Activated T-helper 1 cell treated with anti-CD3 and anti-CD28 coated beads, Interleukin-12 subunit alpha, Interleukin-12 subunit beta, Interleukin-2, Interleukin-4 antibody, amounts not matched to agents 30 ng/mL and 10 ng/mL and 1 ng/mL, durations not matched to agents 14 hours and 24 hours and 36 hours (primary cell): ENCODE measurements around the gene DDX60. TPM values are rescaled to one million over a fixed set of nuclear protein-coding genes. Genes with fewer than 3 reads are reported as not detected.

ENCODE experiments used
- DNase-seq: peaks from one replicate; pipeline ENCODE4 v3.0.0; 2021; ENCODE audit warnings: low spot score
- H3K27ac Mint-ChIP-seq: one replicate; pipeline ENCODE4 v1.8.0; 2021; ENCODE audit warnings: mild to moderate bottlenecking, mixed read lengths
- H3K27me3 Mint-ChIP-seq: one replicate; pipeline ENCODE4 v1.8.0; 2022; ENCODE audit warnings: mild to moderate bottlenecking, moderate library complexity, mixed read lengths; ENCODE audit not compliant: insufficient read depth
- H3K36me3 Mint-ChIP-seq: one replicate; pipeline ENCODE4 v1.8.0; 2021; ENCODE audit warnings: low read depth, mixed read lengths
- H3K4me1 Mint-ChIP-seq: one replicate; pipeline ENCODE4 v1.8.0; 2021; ENCODE audit warnings: low read depth, mixed read lengths
- H3K4me3 Mint-ChIP-seq: one replicate; pipeline ENCODE4 v1.8.0; 2021; ENCODE audit warnings: mild to moderate bottlenecking, moderate library complexity, mixed read lengths
- H3K9me3 Mint-ChIP-seq: one replicate; pipeline ENCODE4 v1.8.0; 2021; ENCODE audit warnings: mixed read lengths
- intact Hi-C: fragments of 100-400 bp; cut with micrococcal nuclease; formaldehyde crosslinking; loops from one replicate; pipeline ENCODE4 v1.15.1; 2024
- total RNA-seq: library from RNA; stranded (reverse); gene quantifications from 2 replicates; pipeline ENCODE4 v1.2.3, GENCODE V29; 2022

Gene DDX60
- total RNA-seq, 1 donor from 2014 or later: 15.2 TPM

GRCh38 chr4:168279556-168279955 is 39.0 kb downstream of the DDX60 start:
- H3K4me1 Mint-ChIP-seq: no peaks in the 10 kb centered on the region
- no peak overlapping the region for H3K27ac Mint-ChIP-seq
- intact Hi-C loops: no loop called here
- H3K9me3 Mint-ChIP-seq: no peaks in the 10 kb centered on the region
- H3K4me3 Mint-ChIP-seq: no peak overlapping the region
- H3K27me3 Mint-ChIP-seq: no peaks in the 10 kb centered on the region
- no peak for DNase-seq
- peaks cover 55% of the 10 kb centered on the region for H3K36me3 Mint-ChIP-seq

GRCh38 chr4:168275836-168276235 is 42.7 kb downstream of the DDX60 start:
- Mint-ChIP-seq H3K9me3 (no peaks in the 10 kb centered on the region), H3K4me1 (peaks cover 7% of the 10 kb centered on the region)
- intact Hi-C loops: no loop called here

GRCh38 chr4:168274871-168275270 is 43.7 kb downstream of the DDX60 start:
- Mint-ChIP-seq H3K27me3 (no peaks in the 10 kb centered on the region), H3K4me1 (peaks cover 7% of the 10 kb centered on the region), H3K9me3 (no peaks in the 10 kb centered on the region), H3K27ac (no peak overlapping the region), H3K4me3 (no peak overlapping the region), H3K36me3 (peaks cover 67% of the 10 kb centered on the region)
- intact Hi-C loops: no loop called here
- no peak for DNase-seq

More at GRCh38 chr4:168275836-168276235, 42.7 kb downstream of the DDX60 start:
- Mint-ChIP-seq H3K27me3 (no peaks in the 10 kb centered on the region), H3K27ac (no peak overlapping the region), H3K4me3 (no peak overlapping the region), H3K36me3 (peaks cover 67% of the 10 kb centered on the region)
- no peak for DNase-seq

- Mint-ChIP-seq H3K4me1 (peaks cover 7% of the 10 kb centered on the region), H3K27ac (no peak overlapping the region), H3K27me3 (no peaks in the 10 kb centered on the region), H3K36me3 (peaks cover 65% of the 10 kb centered on the region), H3K9me3 (no peaks in the 10 kb centered on the region), H3K4me3 (no peak overlapping the region)
- DNase-seq: no peak
- intact Hi-C loops: no loop called here
These were observed 44.7 kb downstream of the DDX60 start for GRCh38 chr4:168273838-168274237.

- H3K27me3 Mint-ChIP-seq: no peaks in the 10 kb centered on the region
- H3K4me1 Mint-ChIP-seq: peaks cover 7% of the 10 kb centered on the region
- H3K4me3 Mint-ChIP-seq: no peak overlapping the region
- H3K27ac Mint-ChIP-seq: no peak overlapping the region
- peaks cover 65% of the 10 kb centered on the region for H3K36me3 Mint-ChIP-seq
- DNase-seq: no peak
- H3K9me3 Mint-ChIP-seq: no peaks in the 10 kb centered on the region
- intact Hi-C loops: no loop called here
These were observed 46.1 kb downstream of the DDX60 start for GRCh38 chr4:168272488-168272887.

GRCh38 chr4:168269896-168270295 is 48.7 kb downstream of the DDX60 start:
- Mint-ChIP-seq H3K4me3 (no peak overlapping the region), H3K27me3 (no peaks in the 10 kb centered on the region), H3K4me1 (peaks cover 7% of the 10 kb centered on the region), H3K9me3 (no peaks in the 10 kb centered on the region), H3K36me3 (peaks cover 69% of the 10 kb centered on the region), H3K27ac (no peak overlapping the region)
- intact Hi-C loops: no loop called here
- no peak for DNase-seq

- DNase-seq: no peak
- Mint-ChIP-seq H3K27me3 (no peaks in the 10 kb centered on the region), H3K9me3 (no peaks in the 10 kb centered on the region), H3K27ac (no peak overlapping the region), H3K4me1 (peaks cover 5% of the 10 kb centered on the region), H3K4me3 (no peak overlapping the region), H3K36me3 (peaks cover 65% of the 10 kb centered on the region)
- intact Hi-C loops: no loop called here
These were observed 53.2 kb downstream of the DDX60 start for GRCh38 chr4:168265327-168265726.

- DNase-seq: no peak
- Mint-ChIP-seq H3K27me3 (no peaks in the 10 kb centered on the region), H3K4me1 (peaks cover 5% of the 10 kb centered on the region), H3K9me3 (no peaks in the 10 kb centered on the region), H3K36me3 (peaks cover 63% of the 10 kb centered on the region), H3K27ac (no peak overlapping the region), H3K4me3 (no peak overlapping the region)
- intact Hi-C loops: no loop called here
These were observed 53.6 kb downstream of the DDX60 start for GRCh38 chr4:168264903-168265302.

- Mint-ChIP-seq H3K9me3 (no peaks in the 10 kb centered on the region), H3K4me3 (no peak overlapping the region), H3K27ac (no peak overlapping the region), H3K4me1 (peaks cover 5% of the 10 kb centered on the region), H3K27me3 (no peaks in the 10 kb centered on the region), H3K36me3 (peaks cover 56% of the 10 kb centered on the region)
- no peak for DNase-seq
- intact Hi-C loops: no loop called here
These were observed 55.5 kb downstream of the DDX60 start for GRCh38 chr4:168263039-168263438.

GRCh38 chr4:168259096-168259495 is 59.5 kb downstream of the DDX60 start:
- H3K27me3 Mint-ChIP-seq: no peaks in the 10 kb centered on the region
- no peak overlapping the region for H3K4me3 Mint-ChIP-seq
- H3K27ac Mint-ChIP-seq: no peak overlapping the region
- no peaks in the 10 kb centered on the region for H3K9me3 Mint-ChIP-seq
- no peak for DNase-seq
- peaks cover 53% of the 10 kb centered on the region for H3K36me3 Mint-ChIP-seq
- intact Hi-C loops: no loop called here
- H3K4me1 Mint-ChIP-seq: peaks cover 5% of the 10 kb centered on the region

- peaks cover 5% of the 10 kb centered on the region for H3K4me1 Mint-ChIP-seq
- no peaks in the 10 kb centered on the region for H3K27me3 Mint-ChIP-seq
- no peaks in the 10 kb centered on the region for H3K9me3 Mint-ChIP-seq
- no peak overlapping the region for H3K27ac Mint-ChIP-seq
- H3K4me3 Mint-ChIP-seq: no peak overlapping the region
- no peak for DNase-seq
- intact Hi-C loops: no loop called here
- peaks cover 59% of the 10 kb centered on the region for H3K36me3 Mint-ChIP-seq
These were observed 60.8 kb downstream of the DDX60 start for GRCh38 chr4:168257768-168258167.

- Mint-ChIP-seq H3K27me3 (no peaks in the 10 kb centered on the region), H3K36me3 (peaks cover 56% of the 10 kb centered on the region), H3K4me3 (no peak overlapping the region), H3K4me1 (no peaks in the 10 kb centered on the region), H3K9me3 (peaks cover 7% of the 10 kb centered on the region), H3K27ac (no peak overlapping the region)
- intact Hi-C loops: no loop called here
- DNase-seq: no peak
These were observed 70.3 kb downstream of the DDX60 start for GRCh38 chr4:168248176-168248710.

GRCh38 chr4:168247603-168248002 is 70.9 kb downstream of the DDX60 start:
- H3K36me3 Mint-ChIP-seq: peaks cover 57% of the 10 kb centered on the region
- H3K4me3 Mint-ChIP-seq: no peak overlapping the region
- no peaks in the 10 kb centered on the region for H3K4me1 Mint-ChIP-seq
- H3K27ac Mint-ChIP-seq: no peak overlapping the region
- peaks cover 14% of the 10 kb centered on the region for H3K9me3 Mint-ChIP-seq
- no peaks in the 10 kb centered on the region for H3K27me3 Mint-ChIP-seq
- DNase-seq: no peak
- intact Hi-C loops: no loop called here

- intact Hi-C loops: no loop called here
- H3K27ac Mint-ChIP-seq: no peak overlapping the region
- no peaks in the 10 kb centered on the region for H3K27me3 Mint-ChIP-seq
- H3K9me3 Mint-ChIP-seq: peaks cover 22% of the 10 kb centered on the region
- H3K4me1 Mint-ChIP-seq: no peaks in the 10 kb centered on the region
- DNase-seq: no peak
- H3K36me3 Mint-ChIP-seq: peaks cover 65% of the 10 kb centered on the region
- H3K4me3 Mint-ChIP-seq: no peak overlapping the region
These were observed 76.6 kb downstream of the DDX60 start for GRCh38 chr4:168241953-168242352.
